Medulla oblongata (tissue), 1 donor: ENCODE measurements around the gene ZBTB9.

Experiments used
- DNase-seq: peaks from one replicate; pipeline ENCODE4 v3.0.0-alpha.2; 2015; ENCODE audit errors: extremely low spot score

Gene ZBTB9, protein sequence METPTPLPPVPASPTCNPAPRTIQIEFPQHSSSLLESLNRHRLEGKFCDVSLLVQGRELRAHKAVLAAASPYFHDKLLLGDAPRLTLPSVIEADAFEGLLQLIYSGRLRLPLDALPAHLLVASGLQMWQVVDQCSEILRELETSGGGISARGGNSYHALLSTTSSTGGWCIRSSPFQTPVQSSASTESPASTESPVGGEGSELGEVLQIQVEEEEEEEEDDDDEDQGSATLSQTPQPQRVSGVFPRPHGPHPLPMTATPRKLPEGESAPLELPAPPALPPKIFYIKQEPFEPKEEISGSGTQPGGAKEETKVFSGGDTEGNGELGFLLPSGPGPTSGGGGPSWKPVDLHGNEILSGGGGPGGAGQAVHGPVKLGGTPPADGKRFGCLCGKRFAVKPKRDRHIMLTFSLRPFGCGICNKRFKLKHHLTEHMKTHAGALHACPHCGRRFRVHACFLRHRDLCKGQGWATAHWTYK

DNA sequence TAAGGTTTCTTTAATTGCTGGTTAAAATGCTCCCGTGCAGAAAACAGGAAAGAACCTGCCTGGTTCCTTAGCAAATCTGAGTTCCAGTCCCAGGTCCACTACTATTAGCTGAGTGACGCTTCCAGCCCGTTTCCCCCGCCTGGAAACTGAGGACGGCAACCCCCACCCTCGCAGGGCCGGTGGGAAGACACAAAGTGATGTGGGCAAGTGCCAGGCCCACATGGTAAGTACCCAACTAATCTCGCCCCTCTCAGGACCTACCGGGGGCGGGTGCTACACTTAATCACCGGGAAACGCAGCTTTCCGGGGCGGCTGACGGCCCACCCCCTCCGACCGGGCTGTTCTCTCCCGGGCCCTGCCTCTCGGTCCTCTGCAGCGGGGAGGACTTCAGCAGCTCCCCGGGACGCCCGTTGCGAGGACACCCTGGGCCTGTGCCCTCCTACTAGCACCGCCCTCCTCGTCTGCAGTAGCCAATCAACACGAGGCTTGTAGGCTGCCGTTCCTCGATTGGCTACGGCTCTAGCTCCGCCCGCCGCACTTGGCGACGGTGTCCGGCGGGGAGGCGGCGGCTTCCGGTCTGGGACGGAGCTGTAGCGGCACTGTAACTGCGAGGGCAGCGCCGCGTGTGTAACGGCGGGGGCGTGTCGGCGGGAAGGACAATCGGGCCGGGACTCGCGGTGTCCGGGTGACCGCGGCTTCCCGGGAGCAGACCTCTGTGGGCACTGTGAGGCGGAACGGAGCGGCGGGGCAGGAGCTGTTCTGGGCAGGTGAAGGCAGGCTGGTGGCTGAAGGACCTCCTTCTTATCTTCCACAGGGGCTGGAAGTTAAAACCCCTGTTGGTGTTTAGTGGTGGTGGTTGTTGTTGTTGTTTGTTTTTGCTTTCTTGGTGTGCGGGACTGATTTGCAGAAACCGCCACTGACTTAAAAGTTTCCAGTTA lies at the start of gene ZBTB9:
ZBTB9 (plus strand) TSS at position 568 of the 938 bp plus-strand sequence. CDS start 525 bp downstream, outside the sequence.
- DNase-seq, result peak; percentile 98

DNA sequence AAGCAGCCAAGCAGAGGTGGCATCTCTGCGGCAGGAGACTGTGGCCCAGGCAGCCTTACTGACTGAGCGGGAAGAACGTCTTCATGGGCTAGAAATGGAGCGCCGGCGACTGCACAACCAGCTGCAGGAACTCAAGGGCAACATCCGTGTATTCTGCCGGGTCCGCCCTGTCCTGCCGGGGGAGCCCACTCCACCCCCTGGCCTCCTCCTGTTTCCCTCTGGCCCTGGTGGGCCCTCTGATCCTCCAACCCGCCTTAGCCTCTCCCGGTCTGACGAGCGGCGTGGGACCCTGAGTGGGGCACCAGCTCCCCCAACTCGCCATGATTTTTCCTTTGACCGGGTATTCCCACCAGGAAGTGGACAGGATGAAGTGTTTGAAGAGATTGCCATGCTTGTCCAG lies 49.5 kb upstream of the ZBTB9 start:
- no peak for DNase-seq

DNA sequence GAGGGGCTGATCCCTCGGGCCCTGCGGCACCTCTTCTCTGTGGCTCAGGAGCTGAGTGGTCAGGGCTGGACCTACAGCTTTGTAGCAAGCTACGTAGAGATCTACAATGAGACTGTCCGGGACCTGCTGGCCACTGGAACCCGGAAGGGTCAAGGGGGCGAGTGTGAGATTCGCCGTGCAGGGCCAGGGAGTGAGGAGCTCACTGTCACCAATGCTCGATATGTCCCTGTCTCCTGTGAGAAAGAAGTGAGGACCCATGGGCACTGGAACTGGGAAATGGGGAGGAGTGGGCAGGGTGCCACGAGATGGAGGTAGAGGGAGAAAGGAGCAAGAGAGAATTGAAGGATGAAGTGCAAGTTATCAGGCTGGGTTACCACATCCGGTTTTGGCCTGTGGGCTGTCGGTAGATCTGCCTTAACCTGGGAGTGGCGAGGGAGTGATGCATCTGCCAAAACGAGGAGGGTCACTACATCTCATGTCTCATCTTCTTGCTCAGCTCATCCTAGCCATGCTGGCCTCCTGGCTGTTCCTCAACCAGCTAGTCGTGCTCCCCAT lies 48.9 kb upstream of the ZBTB9 start:
- no peak for DNase-seq

DNA sequence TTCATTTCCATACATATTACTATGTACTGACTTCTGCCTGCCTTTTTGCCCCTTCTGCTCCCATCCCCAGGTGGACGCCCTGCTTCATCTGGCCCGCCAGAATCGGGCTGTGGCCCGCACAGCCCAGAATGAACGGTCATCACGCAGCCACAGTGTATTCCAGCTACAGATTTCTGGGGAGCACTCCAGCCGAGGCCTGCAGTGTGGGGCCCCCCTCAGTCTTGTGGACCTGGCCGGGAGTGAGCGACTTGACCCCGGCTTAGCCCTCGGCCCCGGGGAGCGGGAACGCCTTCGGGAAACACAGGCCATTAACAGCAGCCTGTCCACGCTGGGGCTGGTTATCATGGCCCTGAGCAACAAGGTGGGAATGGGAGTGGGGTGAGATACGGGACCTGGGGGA lies 48.2 kb upstream of the ZBTB9 start:
- no peak for DNase-seq

DNA sequence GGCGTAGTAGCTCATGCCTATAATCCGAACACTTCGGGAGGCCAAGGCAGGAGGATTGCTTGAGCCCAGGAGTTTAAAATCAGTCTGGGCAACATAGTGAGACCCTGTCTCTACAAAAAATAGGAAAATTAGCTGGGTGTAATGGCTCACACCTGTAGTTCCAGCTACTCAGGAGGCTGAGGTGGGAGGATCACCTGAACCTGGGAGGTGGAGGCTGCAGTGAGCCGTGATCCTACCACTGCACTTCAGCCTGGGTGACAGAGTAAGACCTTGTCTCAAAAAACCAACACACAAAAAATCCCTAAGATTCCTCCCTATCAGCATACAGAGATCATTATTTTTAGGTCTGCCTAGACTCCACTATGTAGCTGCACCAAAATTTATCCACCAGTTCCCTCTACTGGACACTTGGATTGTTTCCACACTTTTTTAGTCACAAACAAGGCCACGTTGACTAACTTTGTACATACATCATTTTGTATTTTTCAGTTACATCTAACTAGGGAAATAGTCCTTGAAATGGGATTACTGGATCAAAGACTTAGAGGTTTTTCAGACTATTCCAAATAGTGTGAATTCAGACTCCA lies 47.2 kb upstream of the ZBTB9 start:
- DNase-seq, result no peak

DNA sequence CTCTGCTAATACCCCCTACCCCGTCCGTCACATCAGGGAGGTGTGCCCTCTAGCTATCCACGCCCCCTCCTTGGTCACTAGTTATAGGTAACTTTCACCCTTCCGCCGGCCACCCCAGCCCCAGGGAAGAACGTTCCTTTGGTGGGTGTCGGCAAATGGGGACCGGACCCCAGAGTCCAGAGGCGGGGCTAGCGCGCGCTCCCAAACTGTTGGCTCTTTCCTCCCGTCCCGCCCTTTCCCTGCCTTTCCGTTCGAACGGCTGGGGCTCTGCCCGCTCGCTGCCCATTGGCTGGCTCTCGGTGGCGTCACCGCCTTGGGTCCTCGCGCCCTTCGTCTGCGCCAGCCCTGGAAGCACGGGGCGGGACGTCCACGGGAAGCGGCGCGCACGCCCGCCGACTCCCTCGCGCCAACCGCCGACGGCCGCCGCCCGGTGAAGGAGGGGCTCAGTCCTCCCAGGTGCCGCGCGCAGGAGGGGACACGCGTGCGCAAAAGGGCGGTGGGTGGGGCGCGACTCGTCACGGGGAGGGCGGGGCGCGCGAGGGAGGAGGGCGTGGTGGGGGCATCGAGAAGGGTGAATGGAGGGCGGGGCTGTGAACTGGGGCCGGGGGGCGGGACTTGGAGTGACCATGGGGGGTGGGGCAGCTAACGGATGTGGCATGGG lies 44.2 kb upstream of the ZBTB9 start:
- DNase-seq, result peak; percentile 98

DNA sequence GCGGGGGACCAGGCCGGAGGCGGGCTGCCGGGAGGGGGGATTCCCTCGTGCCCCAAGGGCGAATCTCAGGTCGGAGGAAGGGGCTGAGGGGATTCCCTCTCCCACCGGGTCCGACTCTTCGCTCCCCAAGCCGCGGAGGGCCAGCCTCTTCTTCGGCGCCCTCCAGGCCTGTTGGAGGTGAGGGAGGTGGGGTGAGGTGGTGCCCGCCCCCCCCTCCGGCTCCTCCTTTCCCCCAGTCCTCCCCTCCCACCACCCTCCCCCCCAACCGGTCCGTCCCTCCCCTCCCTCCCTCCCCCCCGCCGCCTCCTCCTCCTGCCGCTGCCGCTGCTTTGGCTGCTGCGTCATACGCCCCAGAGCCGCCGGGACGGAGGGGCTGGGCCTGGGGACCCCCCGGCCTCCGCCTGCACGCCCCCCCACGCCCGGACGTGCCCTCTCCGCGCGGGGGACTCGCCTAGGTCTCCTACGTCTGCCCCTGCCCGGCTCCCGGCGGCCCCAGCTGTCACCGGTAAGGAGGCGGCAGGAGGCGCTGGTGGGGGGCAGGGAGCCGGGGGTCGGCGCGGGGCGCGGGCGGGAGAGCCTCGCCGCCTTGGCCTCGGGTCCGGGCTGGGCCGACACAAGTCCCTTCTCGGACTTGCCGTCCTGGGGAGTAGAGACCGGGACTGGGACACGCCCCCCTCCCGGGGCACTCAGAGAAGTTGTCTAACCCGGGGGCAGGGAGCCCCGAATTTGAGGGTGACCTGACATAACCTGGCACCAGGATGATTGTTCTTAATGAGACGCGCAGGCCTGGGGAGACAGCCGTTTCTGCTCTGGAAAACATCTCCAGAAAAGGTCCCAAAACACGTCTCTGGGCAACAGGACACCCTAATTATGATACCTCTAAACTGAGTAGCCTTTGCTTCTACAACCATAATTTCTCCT lies 43.4 kb upstream of the ZBTB9 start, which contains the start of gene PHF1:
PHF1 (plus strand) TSS at position 304 of the 921 bp plus-strand sequence. CDS start 1,250 bp downstream, outside the sequence.
- no peak for DNase-seq

DNA sequence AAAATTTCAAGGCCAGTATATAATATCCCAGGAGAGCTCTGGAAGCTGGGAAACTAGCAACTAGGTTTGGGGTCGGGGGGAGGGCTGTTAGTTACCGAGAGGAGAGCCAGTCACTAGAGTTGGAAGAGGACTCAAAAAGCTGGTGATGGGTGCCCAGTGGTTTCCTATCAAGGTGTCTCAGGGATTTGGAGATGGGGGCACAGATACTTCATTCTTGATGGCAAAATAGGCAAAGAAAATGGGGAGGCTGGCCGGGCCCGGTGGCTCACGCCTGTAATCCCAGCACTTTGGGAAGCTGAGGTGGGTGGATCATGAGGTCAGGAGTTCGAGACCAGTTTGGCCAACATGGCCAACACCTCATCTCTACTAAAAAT lies 42.8 kb upstream of the ZBTB9 start:
- DNase-seq, result no peak

DNA sequence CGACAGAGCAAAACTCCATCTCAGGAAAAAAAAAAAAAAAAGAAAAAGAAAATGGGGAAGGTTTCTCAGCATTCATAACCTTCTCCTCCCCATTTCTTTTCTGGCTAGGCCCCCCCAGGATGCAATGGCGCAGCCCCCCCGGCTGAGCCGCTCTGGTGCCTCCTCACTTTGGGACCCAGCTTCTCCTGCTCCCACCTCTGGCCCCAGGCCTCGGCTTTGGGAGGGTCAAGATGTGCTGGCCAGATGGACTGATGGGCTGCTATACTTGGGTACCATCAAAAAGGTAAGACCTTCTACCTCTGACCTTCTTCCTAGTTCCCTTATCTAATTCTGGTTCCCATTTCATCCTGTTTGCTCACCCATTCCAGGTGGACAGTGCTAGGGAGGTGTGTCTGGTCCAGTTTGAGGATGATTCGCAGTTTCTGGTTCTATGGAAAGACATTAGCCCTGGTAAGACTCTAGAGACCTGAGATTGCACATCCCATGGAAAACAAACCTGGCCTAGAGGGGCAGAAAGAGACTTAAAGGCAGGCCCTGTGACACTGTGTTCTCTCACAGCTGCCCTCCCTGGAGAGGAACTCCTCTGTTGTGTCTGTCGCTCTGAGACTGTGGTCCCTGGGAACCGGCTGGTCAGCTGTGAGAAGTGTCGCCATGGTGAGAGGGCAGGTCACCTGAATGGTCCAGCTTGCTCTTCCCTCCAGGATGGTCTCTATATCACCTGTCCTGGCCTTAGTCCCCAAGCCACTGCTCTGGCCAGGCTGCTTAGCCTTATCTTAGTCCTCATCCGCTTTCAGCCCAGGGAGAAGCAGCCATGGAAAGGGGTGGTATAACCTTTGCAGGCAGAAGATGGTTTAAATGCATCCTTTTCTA lies 42.0 kb upstream of the ZBTB9 start:
- no peak for DNase-seq

DNA sequence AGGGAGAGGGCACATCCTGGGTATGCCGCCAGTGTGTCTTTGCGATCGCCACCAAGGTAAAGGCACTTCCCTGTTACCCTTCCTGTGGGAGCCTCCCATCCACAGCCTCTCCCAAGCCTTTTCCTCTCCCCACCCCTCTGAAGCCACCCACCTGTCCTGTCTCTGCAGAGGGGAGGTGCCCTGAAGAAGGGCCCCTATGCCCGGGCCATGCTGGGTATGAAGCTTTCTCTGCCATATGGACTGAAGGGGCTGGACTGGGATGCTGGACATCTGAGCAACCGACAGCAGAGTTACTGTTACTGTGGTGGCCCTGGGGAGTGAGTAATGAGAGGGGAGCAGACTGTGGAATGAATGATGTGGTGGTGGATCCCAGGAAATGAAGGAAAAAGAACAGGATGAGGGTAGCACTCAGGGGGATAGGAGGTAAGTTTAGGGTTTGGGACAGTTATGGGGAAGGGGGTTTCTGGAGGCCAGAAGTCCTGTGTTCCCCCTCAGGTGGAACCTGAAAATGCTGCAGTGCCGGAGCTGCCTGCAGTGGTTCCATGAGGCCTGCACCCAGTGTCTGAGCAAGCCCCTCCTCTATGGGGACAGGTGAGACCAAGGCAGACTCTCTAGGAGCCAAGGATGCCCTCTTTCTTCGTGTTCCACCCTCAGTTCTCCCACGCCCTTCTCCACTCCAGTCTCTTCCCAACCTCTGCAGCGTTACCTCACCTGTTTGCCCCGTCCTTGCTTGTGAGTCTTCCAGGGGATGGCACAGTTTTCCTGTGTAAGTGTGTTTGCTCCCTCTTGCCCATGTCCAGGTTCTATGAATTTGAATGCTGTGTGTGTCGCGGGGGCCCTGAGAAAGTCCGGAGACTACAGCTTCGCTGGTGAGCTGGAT lies 40.9 kb upstream of the ZBTB9 start:
- DNase-seq, result no peak

DNA sequence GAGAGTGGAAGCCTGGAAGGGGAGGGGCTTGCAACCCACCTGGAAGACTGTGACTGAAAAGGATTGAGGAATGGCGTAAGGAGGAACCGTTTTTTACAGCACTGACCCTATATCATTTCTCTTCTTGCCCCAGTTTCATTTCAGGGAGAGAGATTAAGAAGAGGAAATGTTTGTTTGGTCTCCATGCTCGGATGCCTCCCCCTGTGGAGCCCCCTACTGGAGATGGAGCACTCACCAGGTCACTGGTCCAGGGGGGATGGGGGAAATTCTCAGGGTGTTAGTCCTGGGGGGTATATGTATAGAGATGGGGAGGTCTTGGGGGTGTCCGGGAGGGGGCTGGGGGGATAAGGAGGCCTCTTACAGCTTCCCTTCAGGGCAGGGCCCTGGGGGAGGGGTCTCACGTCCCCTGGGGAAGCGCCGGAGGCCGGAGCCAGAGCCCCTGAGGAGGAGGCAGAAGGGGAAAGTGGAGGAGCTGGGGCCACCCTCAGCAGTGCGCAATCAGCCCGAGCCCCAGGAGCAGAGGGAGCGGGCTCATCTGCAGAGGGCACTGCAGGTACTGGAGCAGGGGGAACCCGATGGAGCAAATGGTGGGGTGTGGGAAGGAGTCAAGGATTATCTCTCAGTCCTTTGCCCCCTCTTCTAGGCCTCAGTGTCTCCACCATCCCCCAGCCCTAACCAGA lies 39.6 kb upstream of the ZBTB9 start:
- no peak for DNase-seq

DNA sequence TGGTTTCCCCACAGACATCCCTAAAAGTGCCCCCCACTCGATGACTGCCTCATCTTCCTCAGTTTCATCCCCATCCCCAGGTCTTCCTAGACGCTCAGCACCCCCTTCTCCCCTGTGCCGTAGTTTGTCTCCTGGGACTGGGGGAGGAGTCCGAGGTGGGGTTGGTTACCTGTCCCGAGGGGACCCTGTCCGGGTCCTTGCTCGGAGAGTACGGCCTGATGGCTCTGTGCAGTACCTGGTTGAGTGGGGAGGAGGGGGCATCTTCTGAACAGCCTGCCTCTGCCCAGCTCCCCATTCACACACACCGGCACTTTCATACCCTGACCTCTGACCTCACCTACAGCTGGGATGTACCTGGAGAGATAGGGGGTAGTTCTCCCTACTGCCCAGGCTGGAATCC lies 38.5 kb upstream of the ZBTB9 start:
- no peak for DNase-seq

DNA sequence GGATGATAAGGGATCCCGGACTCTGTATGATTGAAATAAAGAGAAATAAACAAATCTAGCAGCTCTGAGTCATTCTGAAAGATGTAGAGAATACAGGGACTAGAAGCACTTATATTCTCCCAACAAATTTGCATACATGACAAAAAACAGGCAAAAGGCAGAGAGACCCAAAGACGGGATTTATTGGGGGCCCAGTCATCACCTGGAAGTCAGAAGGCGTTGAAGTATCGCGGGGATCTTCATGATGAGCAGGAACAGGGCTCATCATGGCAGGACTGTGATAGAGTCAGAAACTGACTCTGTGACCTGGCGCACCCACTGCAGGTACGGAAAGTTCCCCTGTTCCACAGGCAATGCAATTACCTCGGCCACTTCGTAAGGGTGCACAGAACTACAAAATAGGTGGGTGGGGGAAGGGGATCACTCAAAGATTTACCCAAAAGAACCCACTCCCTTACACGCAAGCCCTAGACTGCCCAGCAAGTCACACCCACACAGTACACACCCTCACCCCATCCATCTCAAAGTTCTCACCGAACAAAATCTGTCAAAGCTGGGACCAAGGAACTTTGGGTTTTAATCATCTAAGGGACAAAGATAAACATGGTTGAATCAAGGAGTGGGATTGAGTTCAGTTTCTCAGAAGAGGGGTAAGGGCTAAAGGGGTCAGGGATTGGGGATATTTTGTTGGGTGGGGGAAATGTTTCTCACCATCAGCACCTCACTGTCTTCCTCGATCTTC lies 37.8 kb upstream of the ZBTB9 start:
- DNase-seq, result no peak

DNA sequence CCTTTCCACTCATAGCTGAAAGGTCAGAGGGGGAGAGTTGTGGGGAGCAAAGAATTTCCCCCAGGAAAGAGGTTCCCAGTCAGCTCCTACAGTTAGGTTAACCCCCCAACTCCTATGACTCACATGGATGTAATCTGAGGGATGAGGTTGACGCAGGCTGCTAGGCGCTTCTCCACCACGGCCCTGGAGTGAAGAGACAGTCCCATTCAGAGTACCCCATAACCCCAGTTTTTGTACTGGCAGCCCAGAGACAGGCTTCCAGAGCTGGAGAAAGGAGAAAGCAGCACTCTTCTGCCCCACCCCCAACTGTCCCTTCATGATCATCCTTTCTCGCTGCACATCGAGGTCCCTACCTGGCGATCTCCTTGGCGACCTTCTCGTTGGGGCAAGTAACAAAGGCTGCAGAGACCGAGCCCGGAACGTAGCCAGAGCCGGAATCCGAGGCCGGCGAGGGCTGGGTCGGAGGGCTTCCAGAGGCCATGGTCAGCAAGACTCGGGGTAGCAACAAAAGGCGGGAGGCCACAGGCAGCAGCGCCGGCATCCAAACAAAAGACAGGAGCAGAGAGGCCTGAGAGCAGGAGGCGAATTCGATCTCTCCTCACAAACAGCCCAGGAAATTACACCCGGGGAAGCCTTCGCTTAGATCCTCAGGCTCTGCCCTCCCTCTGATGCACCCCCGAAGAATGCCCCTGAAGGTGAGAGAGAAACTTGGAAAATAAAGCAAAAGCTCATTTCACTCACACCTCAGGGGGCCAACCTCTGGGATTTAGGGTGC lies 37.1 kb upstream of the ZBTB9 start:
- DNase-seq, result no peak

DNA sequence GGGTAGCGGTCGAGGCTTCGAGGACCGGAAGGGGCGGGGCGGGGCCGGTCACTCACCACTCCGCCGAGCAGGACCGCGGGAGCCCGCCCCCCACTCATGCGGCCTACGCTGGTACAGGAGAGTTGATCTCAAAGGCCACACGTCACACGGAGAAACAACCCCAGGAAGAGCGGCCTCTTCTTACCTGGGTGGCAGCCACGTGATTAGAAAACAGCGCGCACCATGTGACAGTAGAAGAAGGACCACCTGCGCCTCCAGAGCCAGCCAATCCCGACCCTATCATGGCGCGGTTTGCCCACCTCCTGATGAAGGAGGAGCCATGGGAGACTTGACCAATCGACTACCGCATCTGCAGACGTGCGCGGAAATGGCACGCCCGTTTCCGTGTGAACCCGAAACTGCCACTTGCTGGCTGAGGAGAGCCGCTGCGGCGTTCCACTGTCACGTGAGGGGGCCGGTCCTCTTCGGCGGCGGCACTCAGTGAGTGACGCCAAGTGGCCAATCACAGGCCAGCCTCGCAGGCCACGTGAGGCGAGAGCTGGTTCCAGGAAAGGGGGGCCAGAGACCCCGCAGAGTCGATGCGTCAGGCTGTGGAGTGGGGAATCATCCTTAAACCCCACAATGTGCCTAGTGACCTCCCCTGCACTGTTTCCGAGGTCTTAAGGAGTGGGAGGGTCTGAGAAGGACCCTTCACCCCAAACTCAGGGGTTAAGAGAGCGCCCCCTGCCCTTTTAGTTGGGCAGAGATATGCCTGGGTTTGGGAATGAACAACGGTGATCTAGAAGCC lies 36.3 kb upstream of the ZBTB9 start, which contains the start of gene CUTA:
CUTA (minus strand) TSS at position 205 of the 787 bp plus-strand sequence; CDS start at position 98, 107 bp downstream.
- peak; percentile 100 for DNase-seq
